Measurements from ENCODE around the gene NCKAP1. TPM values are rescaled to one million over a fixed set of nuclear protein-coding genes. Genes with fewer than 3 reads are reported as not detected.

NCKAP1 gene
- total and polyA plus RNA-seq, 10 of the 15 experiments (the other 5 are each of a cell fraction or from before 2014, with no cell fraction given): 0.11 to 1.5 (median 0.52) TPM

DNA sequence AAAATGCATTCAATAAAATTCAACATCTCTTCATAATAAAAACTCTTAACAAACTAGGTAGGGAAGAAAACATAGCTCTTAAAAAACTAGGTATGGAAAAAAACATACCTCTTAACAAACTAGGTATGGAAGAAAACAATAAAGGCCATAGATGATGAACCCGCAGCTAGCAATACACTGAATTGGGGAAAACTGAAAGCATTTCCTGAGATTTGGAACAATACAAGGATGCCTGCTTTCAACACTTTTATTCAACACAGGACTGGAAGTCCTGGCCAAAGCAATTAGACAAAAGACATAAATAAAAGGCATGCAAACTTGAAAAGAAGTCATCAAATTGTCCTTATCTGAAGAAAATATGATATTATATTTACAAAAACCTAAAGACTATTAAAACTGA is 67.8 kb downstream of the NCKAP1 start:
- CTCF ChIA-PET: interaction anchor here (0.7 kb wide), 1 partner anchor 9 kb away, joined by 3 read pairs; no protein-coding TSS in a partner anchor
- FAIRE-seq (no peak), DNase-seq (ENCODE audit: low read depth, low spot score) (no peak), ATAC-seq (no peak)
- Histone ChIP-seq H3K79me2 (ENCODE audit: control insufficient read depth, insufficient read depth, low read length) (no peaks in the 10 kb centered on the region), H3K27me3 (replicated peaks in 1 of 2; ENCODE audit: control insufficient read depth in 2 of 2, insufficient read depth in 2 of 2, low read length in 1 of 2) (no peaks in the 10 kb centered on the region), H3K4me3 (no peak overlapping the region), H4K20me1 (ENCODE audit: control insufficient read depth, insufficient read depth) (no peaks in the 10 kb centered on the region), H3K9me3 (replicated peaks; ENCODE audit: control insufficient read depth, insufficient read depth, low read length) (no peaks in the 10 kb centered on the region; the same call in 2 of the 3 replicates), H3K4me1 (ENCODE audit: control insufficient read depth, insufficient read depth, low read length) (no peaks in the 10 kb centered on the region), H3K36me3 (ENCODE audit: control insufficient read depth in 2 of 2, insufficient read depth in 2 of 2, low read length in 1 of 2) (no peaks in the 10 kb centered on the region), H3K4me2 (ENCODE audit: control insufficient read depth, insufficient read depth) (no peak overlapping the region), H3K9ac (ENCODE audit: control insufficient read depth, insufficient read depth, low read length) (no peak overlapping the region), H2AFZ (ENCODE audit: control insufficient read depth, low read depth, low read length) (no peak overlapping the region), H3K27ac (ENCODE audit: control insufficient read depth, insufficient read depth) (no peak overlapping the region)
- in situ Hi-C loops (cut with MboI): no loop called here
- 90% methylated on average over 1 of the region's 1 CpG for WGBS (ENCODE audit: insufficient coverage, insufficient replicate concordance, low lambda C conversion rate, missing lambda C conversion rate)
- SMC1A ChIA-PET (ENCODE audit: uncharacterized antibody, unreplicated experiment): no interaction called here
- intact Hi-C loops (cut with micrococcal nuclease; ENCODE audit: unreplicated experiment): no loop called here
- RAD21 ChIA-PET (ENCODE audit: unreplicated experiment): no interaction called here
- no TSS peak for BruUV-seq (replicated peaks)
- POLR2A ChIA-PET: interaction anchor here (0.6 kb wide), 1 partner anchor 61 kb away, joined by 7 read pairs; no protein-coding TSS in a partner anchor
- TF ChIP-seq SMC3 (IDR thresholded peaks at IDR 0.05; ENCODE audit: borderline replicate concordance, low read length) (no peak), NFIC (IDR thresholded peaks at IDR 0.05; ENCODE audit: low read depth, low read length) (no peak), RAD21 (IDR thresholded peaks at IDR 0.05; ENCODE audit: insufficient read depth, low read depth, low read length) (no peak), PML (IDR thresholded peaks at IDR 0.05; ENCODE audit: low read length) (no peak), CREM (IDR thresholded peaks at IDR 0.05; ENCODE audit: low read depth) (no peak), SRF (IDR thresholded peaks at IDR 0.05; ENCODE audit: low read depth in 2 of 2, low read length in 2 of 2) (no peak), NR2F1 (conservative IDR thresholded peaks at IDR 0.05) (no peak), SUZ12 (IDR thresholded peaks at IDR 0.05; ENCODE audit: unreplicated experiment) (no peak), MTA3 (IDR thresholded peaks at IDR 0.05; ENCODE audit: borderline replicate concordance, low read length) (no peak), EED (IDR thresholded peaks at IDR 0.05; ENCODE audit: low read depth) (no peak)
- TF ChIP-seq, protein P1, sequence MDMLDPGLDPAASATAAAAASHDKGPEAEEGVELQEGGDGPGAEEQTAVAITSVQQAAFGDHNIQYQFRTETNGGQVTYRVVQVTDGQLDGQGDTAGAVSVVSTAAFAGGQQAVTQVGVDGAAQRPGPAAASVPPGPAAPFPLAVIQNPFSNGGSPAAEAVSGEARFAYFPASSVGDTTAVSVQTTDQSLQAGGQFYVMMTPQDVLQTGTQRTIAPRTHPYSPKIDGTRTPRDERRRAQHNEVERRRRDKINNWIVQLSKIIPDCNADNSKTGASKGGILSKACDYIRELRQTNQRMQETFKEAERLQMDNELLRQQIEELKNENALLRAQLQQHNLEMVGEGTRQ (IDR thresholded peaks at IDR 0.05; ENCODE audit: borderline replicate concordance, low read depth, low read length): no peak
- TF ChIP-seq, protein P2, sequence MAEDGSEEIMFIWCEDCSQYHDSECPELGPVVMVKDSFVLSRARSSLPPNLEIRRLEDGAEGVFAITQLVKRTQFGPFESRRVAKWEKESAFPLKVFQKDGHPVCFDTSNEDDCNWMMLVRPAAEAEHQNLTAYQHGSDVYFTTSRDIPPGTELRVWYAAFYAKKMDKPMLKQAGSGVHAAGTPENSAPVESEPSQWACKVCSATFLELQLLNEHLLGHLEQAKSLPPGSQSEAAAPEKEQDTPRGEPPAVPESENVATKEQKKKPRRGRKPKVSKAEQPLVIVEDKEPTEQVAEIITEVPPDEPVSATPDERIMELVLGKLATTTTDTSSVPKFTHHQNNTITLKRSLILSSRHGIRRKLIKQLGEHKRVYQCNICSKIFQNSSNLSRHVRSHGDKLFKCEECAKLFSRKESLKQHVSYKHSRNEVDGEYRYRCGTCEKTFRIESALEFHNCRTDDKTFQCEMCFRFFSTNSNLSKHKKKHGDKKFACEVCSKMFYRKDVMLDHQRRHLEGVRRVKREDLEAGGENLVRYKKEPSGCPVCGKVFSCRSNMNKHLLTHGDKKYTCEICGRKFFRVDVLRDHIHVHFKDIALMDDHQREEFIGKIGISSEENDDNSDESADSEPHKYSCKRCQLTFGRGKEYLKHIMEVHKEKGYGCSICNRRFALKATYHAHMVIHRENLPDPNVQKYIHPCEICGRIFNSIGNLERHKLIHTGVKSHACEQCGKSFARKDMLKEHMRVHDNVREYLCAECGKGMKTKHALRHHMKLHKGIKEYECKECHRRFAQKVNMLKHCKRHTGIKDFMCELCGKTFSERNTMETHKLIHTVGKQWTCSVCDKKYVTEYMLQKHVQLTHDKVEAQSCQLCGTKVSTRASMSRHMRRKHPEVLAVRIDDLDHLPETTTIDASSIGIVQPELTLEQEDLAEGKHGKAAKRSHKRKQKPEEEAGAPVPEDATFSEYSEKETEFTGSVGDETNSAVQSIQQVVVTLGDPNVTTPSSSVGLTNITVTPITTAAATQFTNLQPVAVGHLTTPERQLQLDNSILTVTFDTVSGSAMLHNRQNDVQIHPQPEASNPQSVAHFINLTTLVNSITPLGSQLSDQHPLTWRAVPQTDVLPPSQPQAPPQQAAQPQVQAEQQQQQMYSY (CRISPR knock-in tag; IDR thresholded peaks at IDR 0.05): no peak
- TF ChIP-seq, protein P3, sequence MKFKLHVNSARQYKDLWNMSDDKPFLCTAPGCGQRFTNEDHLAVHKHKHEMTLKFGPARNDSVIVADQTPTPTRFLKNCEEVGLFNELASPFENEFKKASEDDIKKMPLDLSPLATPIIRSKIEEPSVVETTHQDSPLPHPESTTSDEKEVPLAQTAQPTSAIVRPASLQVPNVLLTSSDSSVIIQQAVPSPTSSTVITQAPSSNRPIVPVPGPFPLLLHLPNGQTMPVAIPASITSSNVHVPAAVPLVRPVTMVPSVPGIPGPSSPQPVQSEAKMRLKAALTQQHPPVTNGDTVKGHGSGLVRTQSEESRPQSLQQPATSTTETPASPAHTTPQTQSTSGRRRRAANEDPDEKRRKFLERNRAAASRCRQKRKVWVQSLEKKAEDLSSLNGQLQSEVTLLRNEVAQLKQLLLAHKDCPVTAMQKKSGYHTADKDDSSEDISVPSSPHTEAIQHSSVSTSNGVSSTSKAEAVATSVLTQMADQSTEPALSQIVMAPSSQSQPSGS (IDR thresholded peaks at IDR 0.05; ENCODE audit: low read length): no peak
- TF ChIP-seq, protein P4, sequence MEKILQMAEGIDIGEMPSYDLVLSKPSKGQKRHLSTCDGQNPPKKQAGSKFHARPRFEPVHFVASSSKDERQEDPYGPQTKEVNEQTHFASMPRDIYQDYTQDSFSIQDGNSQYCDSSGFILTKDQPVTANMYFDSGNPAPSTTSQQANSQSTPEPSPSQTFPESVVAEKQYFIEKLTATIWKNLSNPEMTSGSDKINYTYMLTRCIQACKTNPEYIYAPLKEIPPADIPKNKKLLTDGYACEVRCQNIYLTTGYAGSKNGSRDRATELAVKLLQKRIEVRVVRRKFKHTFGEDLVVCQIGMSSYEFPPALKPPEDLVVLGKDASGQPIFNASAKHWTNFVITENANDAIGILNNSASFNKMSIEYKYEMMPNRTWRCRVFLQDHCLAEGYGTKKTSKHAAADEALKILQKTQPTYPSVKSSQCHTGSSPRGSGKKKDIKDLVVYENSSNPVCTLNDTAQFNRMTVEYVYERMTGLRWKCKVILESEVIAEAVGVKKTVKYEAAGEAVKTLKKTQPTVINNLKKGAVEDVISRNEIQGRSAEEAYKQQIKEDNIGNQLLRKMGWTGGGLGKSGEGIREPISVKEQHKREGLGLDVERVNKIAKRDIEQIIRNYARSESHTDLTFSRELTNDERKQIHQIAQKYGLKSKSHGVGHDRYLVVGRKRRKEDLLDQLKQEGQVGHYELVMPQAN (conservative IDR thresholded peaks at IDR 0.05): no peak
- TF ChIP-seq, protein P5, sequence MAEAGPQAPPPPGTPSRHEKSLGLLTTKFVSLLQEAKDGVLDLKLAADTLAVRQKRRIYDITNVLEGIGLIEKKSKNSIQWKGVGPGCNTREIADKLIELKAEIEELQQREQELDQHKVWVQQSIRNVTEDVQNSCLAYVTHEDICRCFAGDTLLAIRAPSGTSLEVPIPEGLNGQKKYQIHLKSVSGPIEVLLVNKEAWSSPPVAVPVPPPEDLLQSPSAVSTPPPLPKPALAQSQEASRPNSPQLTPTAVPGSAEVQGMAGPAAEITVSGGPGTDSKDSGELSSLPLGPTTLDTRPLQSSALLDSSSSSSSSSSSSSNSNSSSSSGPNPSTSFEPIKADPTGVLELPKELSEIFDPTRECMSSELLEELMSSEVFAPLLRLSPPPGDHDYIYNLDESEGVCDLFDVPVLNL (IDR thresholded peaks at IDR 0.05; ENCODE audit: low read depth, low read length): no peak
